CD4-positive, CD25-positive, alpha-beta regulatory T cell (primary cell): ENCODE results near the gene NFATC2. TPM values are rescaled to one million over a fixed set of nuclear protein-coding genes. Genes with fewer than 3 reads are reported as not detected.

ENCODE experiments used
- ATAC-seq, 2 donors: fragments of 150-1000 bp; cut with Tn5 transposase; one replicate each; pipeline ENCODE4 v1.10.0; 2021; ENCODE audit warnings: low read depth in 2 of 2, moderate number of reproducible peaks in 2 of 2, moderate library complexity in 1 of 2
- DNase-seq, 3 donors: peaks; one replicate each; pipeline versions ENCODE4 v3.0.0 to v3.0.0-alpha.2; 2012 to 2022; ENCODE audit warnings: mixed read lengths in 1 of 3
- H3K27ac ChIP-seq: one replicate; pipeline ENCODE4 v1.7.0; 2013; ENCODE audit warnings: mild to moderate bottlenecking, low read length; ENCODE audit not compliant: insufficient read depth, poor library complexity, severe bottlenecking
- H3K27me3 ChIP-seq: one replicate; pipeline ENCODE4 v1.7.0; 2013; ENCODE audit warnings: low read length; ENCODE audit not compliant: control insufficient read depth, insufficient read depth
- H3K36me3 ChIP-seq: one replicate; pipeline ENCODE4 v1.7.0; 2013; ENCODE audit warnings: mild to moderate bottlenecking, low read length, moderate library complexity; ENCODE audit not compliant: control insufficient read depth, insufficient read depth
- H3K4me1 ChIP-seq: 2 replicates; pipeline ENCODE4 v1.7.0; 2013; ENCODE audit warnings: mild to moderate bottlenecking, low read length; ENCODE audit not compliant: insufficient read depth, control insufficient read depth, poor library complexity, severe bottlenecking
- H3K4me3 ChIP-seq: one replicate; pipeline ENCODE4 v1.7.0; 2013; ENCODE audit warnings: low read depth, mild to moderate bottlenecking, low read length, moderate library complexity
- H3K9me3 ChIP-seq, 2 experiments: 1 replicate in 1 of 2; 2 replicates in 1 of 2; pipeline ENCODE4 v1.7.0; 2013; ENCODE audit warnings: low read length in 2 of 2, mild to moderate bottlenecking in 1 of 2, moderate library complexity in 1 of 2; ENCODE audit not compliant: control insufficient read depth in 2 of 2
- H3K27ac Mint-ChIP-seq, 3 donors: one replicate each; pipeline ENCODE4 v1.8.0; 2020 to 2022; ENCODE audit warnings: mild to moderate bottlenecking in 3 of 3, mixed read lengths in 3 of 3, moderate library complexity in 2 of 3
- H3K27me3 Mint-ChIP-seq: one replicate; pipeline ENCODE4 v1.8.0; 2022; ENCODE audit warnings: mild to moderate bottlenecking, mixed read lengths
- H3K36me3 Mint-ChIP-seq: one replicate; pipeline ENCODE4 v1.8.0; 2020; ENCODE audit warnings: mixed read lengths
- H3K4me1 Mint-ChIP-seq, 4 donors: one replicate each; pipeline ENCODE4 v1.8.0; 2020 to 2022; ENCODE audit warnings: mixed read lengths in 4 of 4, mild to moderate bottlenecking in 1 of 4
- H3K4me3 Mint-ChIP-seq, 4 donors: one replicate each; pipeline ENCODE4 v1.8.0; 2020 to 2022; ENCODE audit warnings: mild to moderate bottlenecking in 4 of 4, mixed read lengths in 4 of 4, moderate library complexity in 3 of 4
- H3K9me3 Mint-ChIP-seq, 7 donors: one replicate each; pipeline ENCODE4 v1.8.0; 2020 to 2022; ENCODE audit warnings: mixed read lengths in 7 of 7, mild to moderate bottlenecking in 3 of 7, moderate library complexity in 2 of 7
- polyA plus RNA-seq, 4 donors: library from polyadenylated mRNA; unstranded; fragments of 300-500 nt; fragmentation: Illumina TruSeq; gene quantifications; one replicate each; pipeline ENCODE4 v1.2.3, GENCODE V29; 2021
- total RNA-seq: library from RNA; stranded (reverse); gene quantifications from one replicate; pipeline ENCODE4 v1.2.3, GENCODE V29; 2022

The NFATC2 gene
- total and polyA plus RNA-seq, 5 donors from 2014 or later, result 11.0 to 56.8 (median 14.2) TPM

- Mint-ChIP-seq H3K9me3 (no peaks in the 10 kb centered on the region), H3K4me1 (peaks cover 0 to 16% (median 13%) of the 10 kb centered on the region in 4 donors), H3K36me3 (peaks cover 24% of the 10 kb centered on the region), H3K4me3 (no peak overlapping the region), H3K27ac (peak overlapping the region in 2 of 3 donors; percentile 78 to 88), H3K27me3 (no peaks in the 10 kb centered on the region)
- Histone ChIP-seq H3K36me3 (peaks cover 33% of the 10 kb centered on the region), H3K4me1 (no peaks in the 10 kb centered on the region), H3K27me3 (no peaks in the 10 kb centered on the region), H3K9me3 (no peaks in the 10 kb centered on the region), H3K4me3 (no peak overlapping the region), H3K27ac (no peak overlapping the region)
- DNase-seq, result no peak
- peak; percentile 27 to 47 for ATAC-seq
These were observed 155.9 kb downstream of the NFATC2 start for GRCh38 chr20:51386586-51386985.

GRCh38 chr20:51385646-51386530 is 156.6 kb downstream of the NFATC2 start:
- no peak overlapping the region for H3K27ac ChIP-seq
- peaks cover 29% of the 10 kb centered on the region for H3K36me3 ChIP-seq
- H3K27me3 ChIP-seq, result no peaks in the 10 kb centered on the region
- no peaks in the 10 kb centered on the region for H3K9me3 ChIP-seq
- Mint-ChIP-seq H3K27ac (peak overlapping the region; percentile 26 to 79 (median 75)), H3K27me3 (no peaks in the 10 kb centered on the region), H3K9me3 (no peaks in the 10 kb centered on the region), H3K4me1 (peaks cover 0 to 16% (median 13%) of the 10 kb centered on the region in 4 donors), H3K4me3 (peak overlapping the region in 1 of 4 donors; percentile 29), H3K36me3 (peaks cover 23% of the 10 kb centered on the region)
- H3K4me1 ChIP-seq, result no peaks in the 10 kb centered on the region
- no peak overlapping the region for H3K4me3 ChIP-seq
- DNase-seq (peak in 2 of 3 donors; percentile 36 to 59), ATAC-seq (peak; percentile 39 to 50)

DNA sequence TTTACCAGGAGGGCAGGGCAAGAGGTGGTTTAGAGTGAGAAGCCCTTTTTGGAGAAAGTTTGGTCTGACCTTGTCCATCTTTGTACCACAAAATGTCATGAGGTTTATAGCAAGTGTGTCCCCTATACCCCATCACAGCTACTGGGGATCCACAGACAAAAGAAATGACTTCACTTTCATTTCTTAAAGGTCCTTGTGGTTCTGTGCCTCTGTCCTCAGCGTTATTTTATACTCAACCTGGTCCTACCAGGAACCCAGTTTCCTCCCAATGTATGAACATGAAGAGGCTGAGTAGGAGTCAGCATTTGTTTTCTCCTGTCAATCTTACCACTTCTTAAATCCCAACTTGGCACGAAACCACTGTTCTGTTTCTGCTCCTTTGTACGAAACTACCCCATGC is 157.6 kb downstream of the NFATC2 start:
- Mint-ChIP-seq H3K4me1 (peaks cover 0 to 15% (median 13%) of the 10 kb centered on the region in 4 donors), H3K36me3 (peaks cover 23% of the 10 kb centered on the region), H3K27me3 (no peaks in the 10 kb centered on the region), H3K27ac (peak overlapping the region in 2 of 3 donors; percentile 6 to 75), H3K4me3 (no peak overlapping the region), H3K9me3 (no peaks in the 10 kb centered on the region)
- no peaks in the 10 kb centered on the region for H3K4me1 ChIP-seq
- no peak for ATAC-seq
- no peak for DNase-seq
- H3K27ac ChIP-seq, result no peak overlapping the region
- peaks cover 19% of the 10 kb centered on the region for H3K36me3 ChIP-seq
- no peaks in the 10 kb centered on the region for H3K27me3 ChIP-seq
- no peaks in the 10 kb centered on the region for H3K9me3 ChIP-seq
- H3K4me3 ChIP-seq, result no peak overlapping the region

DNA sequence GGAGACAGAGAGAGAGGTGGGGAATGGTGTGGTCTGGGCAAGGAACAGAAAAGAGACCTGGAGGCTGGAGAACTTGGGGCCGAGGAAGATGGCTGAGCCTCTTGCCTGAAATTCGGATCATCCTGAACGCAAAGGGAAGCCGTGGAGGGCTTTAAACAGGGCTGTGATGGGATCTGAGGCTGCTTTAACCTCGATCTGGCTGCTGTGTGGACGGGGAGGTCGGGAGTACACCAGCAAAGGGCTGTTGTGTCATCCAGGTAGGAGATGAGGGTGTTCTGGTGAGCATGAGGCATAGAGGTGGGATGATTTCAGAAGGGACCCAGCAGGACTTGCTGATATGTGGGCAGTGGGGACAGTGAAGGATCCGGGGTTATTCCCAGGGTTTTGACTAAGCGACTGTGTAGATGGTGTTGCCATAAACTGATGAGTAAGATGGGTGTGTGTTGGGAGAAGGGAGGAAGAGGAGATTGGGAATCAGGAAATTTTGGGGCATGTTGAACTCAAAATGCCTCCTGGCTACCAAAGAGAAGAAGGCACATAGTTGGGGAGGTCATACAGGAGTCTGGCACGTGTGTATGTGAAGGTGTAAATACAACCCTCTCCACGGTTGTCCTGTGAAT is 158.5 kb downstream of the NFATC2 start:
- Histone ChIP-seq H3K36me3 (peaks cover 10% of the 10 kb centered on the region), H3K9me3 (no peaks in the 10 kb centered on the region), H3K4me1 (no peaks in the 10 kb centered on the region), H3K27me3 (no peaks in the 10 kb centered on the region), H3K27ac (no peak overlapping the region), H3K4me3 (no peak overlapping the region)
- Mint-ChIP-seq H3K27ac (peak overlapping the region in 1 of 3 donors; percentile 23), H3K36me3 (peaks cover 19% of the 10 kb centered on the region), H3K4me1 (peaks cover 0 to 13% (median 11%) of the 10 kb centered on the region in 4 donors), H3K4me3 (no peak overlapping the region), H3K27me3 (no peaks in the 10 kb centered on the region), H3K9me3 (no peaks in the 10 kb centered on the region)
- no peak for ATAC-seq
- DNase-seq, result no peak

DNA sequence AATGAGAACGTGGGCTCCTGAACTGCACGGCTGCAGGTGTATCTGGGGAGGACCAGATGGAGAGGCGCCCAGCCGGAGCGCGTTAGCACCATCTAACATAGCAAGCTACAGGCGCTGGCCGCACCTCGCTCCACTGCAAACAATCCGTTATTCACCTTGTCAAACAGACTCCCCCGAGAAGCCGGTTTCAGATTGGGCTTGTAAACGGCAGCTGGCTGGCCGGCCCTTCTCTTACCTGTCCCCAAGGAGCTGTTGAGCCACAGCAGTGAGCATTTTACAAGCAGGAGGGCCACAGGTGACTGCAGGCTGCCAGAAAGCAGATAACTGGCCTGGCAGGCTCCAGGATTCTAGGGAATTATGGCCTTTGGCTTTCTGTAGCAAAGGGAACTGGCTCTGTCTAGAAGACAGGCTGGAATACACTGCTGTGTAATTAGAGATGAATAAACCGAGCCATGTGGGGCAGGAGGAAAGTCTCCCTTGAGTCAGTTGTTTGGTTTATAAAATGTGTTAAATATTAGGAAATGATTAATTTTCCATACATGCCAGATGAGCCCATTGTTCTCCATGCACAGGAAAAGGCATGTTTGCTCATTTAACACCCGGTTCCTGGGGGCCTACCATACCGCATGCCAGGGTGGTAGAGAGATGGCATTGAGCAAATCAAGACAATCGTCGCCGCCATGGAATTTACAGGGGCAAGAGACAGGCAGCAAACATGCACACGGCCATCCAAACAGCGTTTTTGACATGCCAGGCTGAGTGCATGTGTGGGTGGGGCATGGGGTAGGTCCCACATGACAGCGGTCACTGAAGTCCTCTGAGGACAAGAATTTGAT is 159.3 kb downstream of the NFATC2 start:
- no peak overlapping the region for H3K27ac ChIP-seq
- ATAC-seq, result no peak

DNA sequence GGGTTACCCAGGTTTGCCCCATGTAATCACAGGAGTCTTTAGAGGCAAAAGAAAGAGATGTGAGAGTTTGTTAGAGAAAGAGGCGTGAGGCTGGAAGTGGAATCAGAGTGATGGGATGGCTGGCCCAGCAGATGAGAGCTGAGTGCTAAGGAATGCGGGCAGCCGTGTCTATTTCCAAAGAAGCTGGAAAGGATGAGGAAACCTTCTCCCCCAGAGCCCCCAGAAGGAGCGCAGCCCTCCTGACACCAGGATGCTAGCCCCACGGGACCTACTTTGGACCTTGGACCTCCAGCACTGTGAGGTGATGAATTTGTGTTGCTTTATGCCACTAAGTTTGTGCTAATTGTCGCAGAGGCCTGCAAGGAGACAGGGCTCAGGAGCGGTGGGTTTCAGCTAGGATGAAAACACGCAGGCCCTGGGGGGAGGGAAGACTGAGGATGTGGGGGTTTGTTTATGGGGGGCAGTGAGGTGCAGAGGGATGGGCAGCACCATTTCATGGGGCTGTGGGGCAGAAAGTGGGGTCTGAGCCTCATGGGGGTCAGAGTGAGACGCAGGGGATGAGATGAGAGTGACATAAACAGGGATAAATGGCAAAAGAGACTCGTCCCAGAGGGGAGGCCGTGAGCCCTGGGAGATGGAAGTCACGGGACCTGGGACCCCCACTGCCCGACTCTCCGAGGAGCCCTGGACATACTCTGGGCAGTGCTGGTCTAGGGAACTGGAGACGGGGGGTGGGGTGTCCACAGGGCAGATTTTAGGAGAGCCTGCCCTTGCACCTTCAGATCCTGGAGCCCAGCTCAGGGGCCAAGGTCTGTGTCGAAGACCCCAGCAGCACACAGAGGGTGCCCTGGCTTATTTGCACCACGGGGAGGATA is 160.2 kb downstream of the NFATC2 start:
- ATAC-seq, result no peak
- Histone ChIP-seq H3K4me3 (no peak overlapping the region), H3K4me1 (no peaks in the 10 kb centered on the region), H3K36me3 (peaks cover 4% of the 10 kb centered on the region), H3K27ac (no peak overlapping the region), H3K9me3 (no peaks in the 10 kb centered on the region), H3K27me3 (no peaks in the 10 kb centered on the region)
- H3K4me1 Mint-ChIP-seq, result peaks cover 0 to 13% (median 6%) of the 10 kb centered on the region in 4 donors
- no peak overlapping the region for H3K4me3 Mint-ChIP-seq
- no peaks in the 10 kb centered on the region for H3K27me3 Mint-ChIP-seq
- peak overlapping the region in 2 of 3 donors; percentile 72 to 85 for H3K27ac Mint-ChIP-seq
- H3K36me3 Mint-ChIP-seq, result peaks cover 19% of the 10 kb centered on the region
- DNase-seq, result no peak
- no peaks in the 10 kb centered on the region for H3K9me3 Mint-ChIP-seq

More for the DNA sequence above, 159.3 kb downstream of the NFATC2 start:
- Mint-ChIP-seq H3K36me3 (peaks cover 16% of the 10 kb centered on the region), H3K4me3 (no peak overlapping the region), H3K27me3 (no peaks in the 10 kb centered on the region), H3K9me3 (no peaks in the 10 kb centered on the region), H3K27ac (no peak overlapping the region), H3K4me1 (peaks cover 0 to 14% (median 7%) of the 10 kb centered on the region in 4 donors)
- no peak for DNase-seq
- Histone ChIP-seq H3K9me3 (no peaks in the 10 kb centered on the region), H3K4me1 (no peaks in the 10 kb centered on the region), H3K4me3 (no peak overlapping the region), H3K36me3 (peaks cover 8% of the 10 kb centered on the region), H3K27me3 (no peaks in the 10 kb centered on the region)

GRCh38 chr20:51381557-51381956 is 161.0 kb downstream of the NFATC2 start:
- Mint-ChIP-seq H3K4me3 (no peak overlapping the region), H3K9me3 (no peaks in the 10 kb centered on the region), H3K27ac (peak overlapping the region in 2 of 3 donors; percentile 72 to 85), H3K4me1 (peaks cover 0 to 10% (median 7%) of the 10 kb centered on the region in 4 donors), H3K36me3 (peaks cover 22% of the 10 kb centered on the region), H3K27me3 (no peaks in the 10 kb centered on the region)
- no peak overlapping the region for H3K4me3 ChIP-seq
- H3K9me3 ChIP-seq, result no peaks in the 10 kb centered on the region
- H3K4me1 ChIP-seq, result no peaks in the 10 kb centered on the region
- H3K27me3 ChIP-seq, result no peaks in the 10 kb centered on the region
- H3K36me3 ChIP-seq, result no peaks in the 10 kb centered on the region
- DNase-seq (no peak), ATAC-seq (no peak)
- H3K27ac ChIP-seq, result no peak overlapping the region
